HG03439 (cell line): Measurements from ENCODE around the gene OR5M11.
"Not testable (repeated sequence)": the region's sequence is repeated elsewhere in the genome, so short reads cannot be mapped to it uniquely, and the experiment has no call there.

ENCODE experiments used
- ATAC-seq: cut with Tn5 transposase; IDR thresholded peaks from one replicate; pipeline ENCODE4 v1.9.1; 2021; ENCODE audit warnings: mild to moderate bottlenecking, moderate library complexity; ENCODE audit not compliant: unreplicated experiment

OR5M11 gene

GRCh38 chr11:56543157-56543556, at the start of gene OR5M11:
TSS of gene OR5M11 (minus strand) at chr11:56543257. CDS start at chr11:56543257, 0 bp downstream.
- ATAC-seq: no peak

DNA sequence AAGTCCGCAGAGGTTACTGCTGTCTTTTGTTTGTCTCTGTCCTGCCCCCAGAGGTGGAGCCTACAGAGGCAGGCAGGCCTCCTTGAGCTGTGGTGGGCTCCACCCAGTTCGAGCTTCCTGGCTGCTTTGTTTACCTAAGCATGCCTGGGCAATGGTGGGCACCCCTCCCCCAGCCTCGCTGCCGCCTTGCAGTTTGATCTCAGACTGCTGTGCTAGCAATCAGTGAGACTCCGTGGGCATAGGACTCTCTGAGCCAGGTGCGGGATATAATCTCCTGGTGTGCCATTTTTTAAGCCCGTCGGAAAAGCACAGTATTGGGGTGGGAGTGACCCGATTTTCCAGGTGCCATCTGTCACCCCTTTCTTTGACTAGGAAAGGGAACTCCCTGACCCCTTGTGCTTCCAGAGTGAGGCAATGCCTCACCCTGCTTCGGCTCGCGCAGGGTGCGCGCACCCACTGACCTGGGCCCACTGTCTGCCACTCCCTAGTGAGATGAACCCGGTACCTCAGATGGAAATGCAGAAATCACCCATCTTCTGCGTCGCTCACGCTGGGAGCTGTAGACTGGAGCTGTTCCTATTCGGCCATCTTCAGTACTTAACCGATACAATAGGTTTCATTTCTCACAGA, 49.1 kb upstream of the OR5M11 start:
- ATAC-seq: not testable (repeated sequence)

DNA sequence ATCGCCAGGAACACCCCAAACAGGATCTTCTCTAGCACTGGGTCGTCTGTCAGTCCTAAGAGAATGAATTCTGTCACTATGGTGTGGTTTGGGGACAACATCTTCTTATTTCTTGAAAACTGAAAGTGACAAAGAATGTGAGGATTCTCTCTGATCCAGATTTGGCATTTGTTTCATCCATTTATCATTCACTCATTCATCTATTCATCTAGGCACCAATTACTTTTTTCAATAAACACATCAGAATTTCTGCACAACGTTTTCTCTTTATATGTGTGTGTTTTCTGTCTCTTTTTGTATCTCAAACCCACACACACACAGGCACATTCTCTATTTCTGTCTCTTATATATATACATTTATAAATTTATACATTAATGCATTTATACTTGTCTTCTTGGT, 34.6 kb upstream of the OR5M11 start, which contains the start of gene OR5M10:
TSS of gene OR5M10 (minus strand) at position 101 of the 400 bp plus-strand sequence. CDS start at position 101, 0 bp downstream.
- ATAC-seq: no peak

GRCh38 chr11:56558574-56558973, 15.5 kb upstream of the OR5M11 start:
- ATAC-seq: no peak

GRCh38 chr11:56554691-56555090, 11.6 kb upstream of the OR5M11 start:
- ATAC-seq: not testable (repeated sequence)

DNA sequence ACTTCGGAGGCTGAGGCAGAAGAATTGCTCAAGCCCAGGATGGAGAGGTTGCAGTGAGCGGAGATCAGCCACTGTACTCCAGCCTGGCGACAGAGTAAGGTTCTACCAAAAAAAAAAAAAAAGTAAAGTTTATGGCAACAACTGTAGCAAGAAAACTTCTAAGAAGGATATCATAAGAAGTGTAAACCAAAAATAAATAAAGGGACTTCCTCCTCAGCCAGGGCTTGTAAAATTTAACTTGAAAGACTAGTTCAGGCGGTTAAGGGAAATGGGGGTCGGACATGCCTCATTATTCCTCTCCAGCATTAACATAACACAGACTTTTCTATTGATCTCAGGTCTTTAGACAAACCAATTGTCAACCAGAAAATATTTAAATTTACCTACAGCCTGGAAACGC, 2.5 kb upstream of the OR5M11 start:
- ATAC-seq: no peak

DNA sequence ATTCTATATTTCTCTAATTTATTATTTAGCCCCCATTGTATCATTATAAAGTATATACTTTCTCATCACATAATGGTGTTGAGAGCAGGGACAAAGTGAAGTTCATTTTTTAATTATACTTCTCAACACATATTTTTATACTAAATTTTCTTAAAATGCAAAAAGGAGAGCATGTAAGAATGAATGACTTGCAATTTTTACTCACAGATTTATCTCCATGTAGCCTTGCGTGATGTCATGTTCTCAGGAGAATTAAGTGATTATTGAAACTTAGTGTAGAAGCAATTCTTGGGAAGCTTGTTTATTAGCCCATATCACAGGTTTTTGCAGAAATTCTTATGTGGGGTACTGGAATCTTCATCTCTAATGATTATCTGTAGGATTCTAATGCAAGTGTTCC, 682 bp upstream of the OR5M11 start:
- no peak for ATAC-seq

DNA sequence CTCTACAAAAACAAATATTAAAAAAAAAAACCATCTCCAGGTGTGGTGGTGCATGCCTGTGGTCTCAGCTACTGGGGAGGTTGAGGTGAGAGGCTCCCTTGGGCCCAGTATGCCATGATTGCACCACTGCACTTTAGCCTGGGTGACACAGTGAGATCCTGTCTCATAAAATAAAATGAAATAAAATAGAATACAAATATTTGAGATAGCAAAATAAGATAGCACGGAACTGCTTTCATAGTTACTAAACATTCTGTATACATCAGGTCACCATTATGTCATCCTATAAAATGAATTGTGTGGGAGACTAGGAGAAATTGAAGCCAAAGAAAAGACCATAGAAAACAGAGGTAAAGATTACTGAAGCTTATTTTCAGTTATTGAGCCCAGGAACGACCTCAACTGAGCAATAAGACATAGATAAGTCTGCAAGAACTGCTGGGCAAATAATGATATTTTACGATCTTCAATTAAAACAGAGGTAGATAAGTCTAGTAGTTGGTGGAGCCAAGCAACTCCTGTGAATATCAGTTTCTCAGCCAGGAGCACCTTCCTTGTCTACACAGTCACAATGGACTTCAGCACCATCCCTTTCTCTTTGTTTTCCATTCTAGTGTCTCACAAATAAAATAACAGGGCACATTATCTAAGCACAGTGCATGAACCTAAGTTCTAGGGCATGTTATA, 9.9 kb downstream of the OR5M11 start:
- no peak for ATAC-seq

GRCh38 chr11:56531856-56532255, 11.2 kb downstream of the OR5M11 start:
- ATAC-seq: no peak

DNA sequence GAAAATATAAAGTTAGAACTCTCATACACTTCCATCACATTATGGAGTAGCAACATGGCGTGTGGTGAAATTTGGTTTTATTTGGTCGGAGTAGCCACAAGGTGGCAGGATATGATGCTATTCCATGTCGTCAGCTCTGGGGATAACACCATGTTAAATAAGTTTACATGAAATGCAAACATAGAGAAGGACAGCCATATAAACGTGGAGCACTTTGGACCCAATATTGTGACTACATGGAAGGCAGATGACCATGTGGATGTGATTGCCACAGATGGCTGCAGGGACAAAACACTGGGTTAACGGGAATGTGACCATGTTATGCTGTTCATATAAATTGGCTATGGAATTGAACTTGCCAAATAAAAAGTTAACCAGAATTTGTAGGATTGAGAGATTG, 21.0 kb downstream of the OR5M11 start:
- ATAC-seq: no peak

- no peak for ATAC-seq
These were observed 29.8 kb downstream of the OR5M11 start for GRCh38 chr11:56513280-56513679.

DNA sequence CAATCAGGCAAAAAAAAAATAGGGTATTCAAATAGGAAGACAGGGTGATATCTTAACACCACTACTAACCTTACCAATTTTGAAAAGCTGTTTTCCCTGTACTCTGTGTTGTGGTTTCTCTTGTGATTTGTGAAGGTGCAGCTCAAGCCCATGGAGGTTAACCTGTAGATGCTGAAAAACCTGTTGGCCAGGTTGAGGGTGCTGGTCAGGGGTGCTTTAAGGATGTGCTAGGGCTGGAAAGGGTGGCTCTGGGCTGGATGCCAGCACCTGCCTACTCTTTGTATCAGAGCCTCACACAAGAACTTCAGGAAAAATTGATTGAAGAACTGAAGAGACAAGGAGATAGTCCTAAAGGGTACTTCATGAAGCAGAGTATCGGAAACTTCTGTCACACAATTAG, 33.6 kb downstream of the OR5M11 start:
- no peak for ATAC-seq

DNA sequence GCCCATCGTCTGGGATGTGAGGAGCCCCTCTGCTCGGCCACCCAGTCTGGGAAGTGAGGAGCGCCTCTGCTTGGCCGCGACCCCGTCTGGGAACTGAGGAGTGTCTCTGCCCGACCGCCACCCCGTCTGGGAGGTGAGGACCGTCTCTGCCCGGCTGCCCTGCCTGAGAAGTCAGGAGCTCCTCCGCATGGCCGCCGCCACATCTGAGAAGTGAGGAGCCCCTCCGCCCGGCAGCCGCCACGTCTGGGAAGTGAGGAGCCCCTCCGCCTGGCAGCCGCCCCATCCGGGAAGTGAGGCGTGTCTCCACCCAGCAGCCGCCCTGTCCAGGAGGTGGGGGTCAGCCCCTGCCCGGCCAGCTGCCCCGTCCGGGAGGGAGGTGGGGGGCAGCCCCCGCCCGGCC, 46.0 kb downstream of the OR5M11 start:
- no peak for ATAC-seq

DNA sequence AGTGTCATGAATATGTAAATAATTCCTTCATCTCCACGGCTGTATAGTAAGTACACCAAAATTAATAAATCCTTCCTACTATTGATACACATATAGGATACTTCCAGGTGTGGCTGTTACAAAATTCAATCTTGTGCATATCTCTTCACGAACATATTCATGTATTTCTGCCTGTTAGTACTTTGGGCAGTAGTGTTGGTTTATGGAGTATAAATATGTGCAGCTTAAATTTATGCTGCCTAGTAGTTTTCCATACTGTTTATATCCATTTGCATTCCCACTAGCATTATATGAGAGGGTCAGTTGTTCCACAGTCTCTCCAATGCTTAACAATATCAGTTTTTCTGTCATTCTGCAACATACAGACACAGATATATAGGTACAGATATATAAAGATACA, 47.9 kb downstream of the OR5M11 start:
- no peak for ATAC-seq
